ENCODE data around the gene PRKAR1A.

- no peak for TF ChIP-seq CTCF (IDR thresholded peaks at IDR 0.05)
- no peak for TF ChIP-seq POLR2A (IDR thresholded peaks at IDR 0.05)
Measured at GRCh38 chr17:68497885-68498319, 14.3 kb upstream of the PRKAR1A start.
